GM12878 (cell line): ENCODE measurements around the gene LCP1.

Experiments used
- CHD2 ChIP-seq: IDR thresholded peaks from 2 replicates; pipeline ENCODE4 v1.6.1; 2011; ENCODE audit warnings: low read depth, low read length, improper control_type of control experiment, borderline replicate concordance
- CTCF ChIP-seq, 3 experiments: IDR thresholded peaks in 2 of 3; conservative IDR thresholded peaks in 1 of 3; 2 replicates each; pipeline ENCODE4 v1.5.1; 2011; ENCODE audit warnings: low read depth in 3 of 3, low read length in 3 of 3, mild to moderate bottlenecking in 3 of 3, control low read depth in 2 of 3, moderate library complexity in 2 of 3, inconsistent platforms in 1 of 3, mixed read lengths in 1 of 3; ENCODE audit not compliant: control insufficient read depth in 2 of 3, insufficient read depth in 1 of 3; ENCODE audit errors: extremely low read depth in 1 of 3
- EP300 ChIP-seq, 2 experiments: fragments of 150-350 bp in 1 of 2; IDR thresholded peaks; 2 replicates each; pipeline ENCODE4 v1.6.1; 2011 to 2012; ENCODE audit warnings: low read depth in 2 of 2, low read length in 2 of 2, borderline replicate concordance in 1 of 2, improper control_type of control experiment in 1 of 2, inconsistent platforms in 1 of 2; ENCODE audit not compliant: control insufficient read depth in 1 of 2
- JUNB ChIP-seq: IDR thresholded peaks from 2 replicates; pipeline ENCODE4 v1.6.1; 2016; ENCODE audit warnings: antibody characterized with exemption, mild to moderate bottlenecking
- MTA2 ChIP-seq: fragments of 450-650 bp; IDR thresholded peaks from 2 replicates; pipeline ENCODE4 v1.6.1; 2016; ENCODE audit warnings: low read depth, mild to moderate bottlenecking, moderate library complexity
- MYC ChIP-seq: IDR thresholded peaks from 2 replicates; pipeline ENCODE4 v1.6.1; 2011; ENCODE audit warnings: mild to moderate bottlenecking, low read length, moderate library complexity, inconsistent platforms; ENCODE audit not compliant: insufficient read depth, insufficient replicate concordance, insufficient read length, severe bottlenecking
- PAX5 ChIP-seq: IDR thresholded peaks from 2 replicates; pipeline ENCODE4 v1.6.1; 2011; ENCODE audit warnings: low read depth, low read length, borderline replicate concordance
- TF ChIP-seq, protein P1 (sequence below): IDR thresholded peaks from 2 replicates; pipeline ENCODE4 v1.6.1; 2012; ENCODE audit warnings: low read depth, low read length, improper control_type of control experiment
- TF ChIP-seq, protein P2 (sequence below): IDR thresholded peaks from 2 replicates; pipeline ENCODE4 v1.6.1; 2011; ENCODE audit warnings: low read depth, low read length, improper control_type of control experiment, borderline replicate concordance

- no peak for TF ChIP-seq JUNB
- TF ChIP-seq CTCF (IDR thresholded peaks at IDR 0.05 in 2 of 3, conservative IDR thresholded peaks at IDR 0.05 in 1 of 3; ENCODE audit: control insufficient read depth in 2 of 3, extremely low read depth in 1 of 3, insufficient read depth in 1 of 3, low read depth in 3 of 3, low read length in 3 of 3) = no peak
- no peak for TF ChIP-seq MTA2
- TF ChIP-seq MYC = no peak
- no peak for TF ChIP-seq PAX5
- TF ChIP-seq, protein P1, sequence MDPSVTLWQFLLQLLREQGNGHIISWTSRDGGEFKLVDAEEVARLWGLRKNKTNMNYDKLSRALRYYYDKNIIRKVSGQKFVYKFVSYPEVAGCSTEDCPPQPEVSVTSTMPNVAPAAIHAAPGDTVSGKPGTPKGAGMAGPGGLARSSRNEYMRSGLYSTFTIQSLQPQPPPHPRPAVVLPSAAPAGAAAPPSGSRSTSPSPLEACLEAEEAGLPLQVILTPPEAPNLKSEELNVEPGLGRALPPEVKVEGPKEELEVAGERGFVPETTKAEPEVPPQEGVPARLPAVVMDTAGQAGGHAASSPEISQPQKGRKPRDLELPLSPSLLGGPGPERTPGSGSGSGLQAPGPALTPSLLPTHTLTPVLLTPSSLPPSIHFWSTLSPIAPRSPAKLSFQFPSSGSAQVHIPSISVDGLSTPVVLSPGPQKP = no peak
- TF ChIP-seq EP300 (IDR thresholded peaks at IDR 0.05; ENCODE audit: borderline replicate concordance in 1 of 2, control insufficient read depth in 1 of 2, low read depth in 2 of 2, low read length in 2 of 2) = no peak
- TF ChIP-seq CHD2 = no peak
- TF ChIP-seq, protein P2, sequence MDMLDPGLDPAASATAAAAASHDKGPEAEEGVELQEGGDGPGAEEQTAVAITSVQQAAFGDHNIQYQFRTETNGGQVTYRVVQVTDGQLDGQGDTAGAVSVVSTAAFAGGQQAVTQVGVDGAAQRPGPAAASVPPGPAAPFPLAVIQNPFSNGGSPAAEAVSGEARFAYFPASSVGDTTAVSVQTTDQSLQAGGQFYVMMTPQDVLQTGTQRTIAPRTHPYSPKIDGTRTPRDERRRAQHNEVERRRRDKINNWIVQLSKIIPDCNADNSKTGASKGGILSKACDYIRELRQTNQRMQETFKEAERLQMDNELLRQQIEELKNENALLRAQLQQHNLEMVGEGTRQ = no peak
Measured at GRCh38 chr13:46202966-46203365, 21.0 kb upstream of the LCP1 start.
